NCI-H2196 (cell line): ENCODE measurements around the gene LAGE3.

Source experiments
- DNase-seq: peaks from one replicate; lab custom pipeline; 2025; ENCODE audit not compliant: unreplicated experiment; lab: John Stamatoyannopoulos, UW

Gene LAGE3

GRCh38 chrX:154477891-154478477 is 1.1 kb downstream of the LAGE3 start:
- DNase-seq: no peak

GRCh38 chrX:154476821-154477220 is 2.3 kb downstream of the LAGE3 start:
- no peak for DNase-seq

DNA sequence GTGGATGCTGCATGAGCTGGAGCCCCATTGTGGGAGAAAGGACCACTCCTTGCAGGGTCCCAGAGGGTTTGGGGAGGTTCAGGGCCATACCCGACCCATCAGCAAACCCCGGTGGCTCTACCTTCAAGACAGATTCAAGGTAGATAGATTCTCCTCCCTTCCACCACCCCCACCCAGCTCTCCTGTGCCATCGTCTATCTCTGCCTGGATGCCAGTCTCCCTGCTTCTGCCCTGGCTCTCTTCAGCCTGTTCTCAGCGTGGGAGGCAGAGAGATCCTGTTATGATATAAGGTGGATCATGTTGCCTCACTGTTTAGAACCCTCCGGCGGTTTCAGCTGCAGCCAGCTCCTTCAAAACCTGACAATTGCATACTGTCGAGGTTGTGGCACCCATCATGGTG is 5.4 kb downstream of the LAGE3 start:
- DNase-seq: no peak

DNA sequence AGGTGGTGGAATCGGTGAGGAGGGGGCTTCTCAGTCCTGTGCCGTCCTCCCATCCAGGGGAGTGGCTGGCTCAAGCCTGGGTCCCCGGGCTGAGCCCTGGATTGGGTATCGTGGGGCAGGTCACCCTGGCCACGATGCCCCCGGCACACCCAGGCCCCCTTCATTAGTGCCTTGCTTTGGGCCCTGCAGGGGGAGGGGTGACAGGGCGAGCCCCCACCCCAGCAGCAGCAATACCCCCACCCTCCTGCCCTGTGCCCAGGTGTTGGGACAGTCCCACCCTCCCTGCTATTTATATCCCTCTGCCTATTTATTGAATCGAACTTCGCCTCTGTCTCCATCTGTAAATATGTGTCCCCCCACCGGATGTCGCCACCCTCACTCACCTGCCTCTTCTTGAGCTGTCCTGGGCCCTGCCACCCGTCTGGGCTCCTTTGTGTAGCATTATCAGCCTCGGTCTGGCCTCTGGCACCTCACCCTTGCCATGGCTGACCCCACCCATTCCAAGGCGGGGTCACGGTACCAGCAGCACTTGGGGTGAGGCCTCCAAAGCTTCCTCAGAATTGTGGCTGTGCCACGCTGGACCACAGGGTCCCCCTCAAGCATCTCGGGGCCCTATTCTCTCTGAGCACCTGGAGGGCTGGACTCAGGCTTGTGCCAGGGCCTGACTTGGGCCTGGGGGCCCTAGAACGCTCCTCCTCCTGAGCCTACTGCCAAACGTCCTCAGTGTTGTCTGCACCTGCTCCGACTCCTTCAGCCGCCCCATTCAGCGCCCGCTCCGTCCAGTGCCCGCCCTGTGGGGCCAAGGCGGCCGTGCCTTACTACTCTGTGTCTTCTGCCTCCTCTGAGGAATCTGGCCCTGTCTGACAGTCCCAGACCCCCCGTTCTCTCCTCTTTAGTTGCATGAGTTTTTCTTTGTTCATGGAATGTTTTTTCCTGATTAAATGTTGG is 6.1 kb downstream of the LAGE3 start:
- no peak for DNase-seq

- no peak for DNase-seq
Measured at GRCh38 chrX:154471839-154472684, 7.0 kb downstream of the LAGE3 start.

- DNase-seq: no peak
Measured at GRCh38 chrX:154470914-154471568, 8.0 kb downstream of the LAGE3 start.

DNA sequence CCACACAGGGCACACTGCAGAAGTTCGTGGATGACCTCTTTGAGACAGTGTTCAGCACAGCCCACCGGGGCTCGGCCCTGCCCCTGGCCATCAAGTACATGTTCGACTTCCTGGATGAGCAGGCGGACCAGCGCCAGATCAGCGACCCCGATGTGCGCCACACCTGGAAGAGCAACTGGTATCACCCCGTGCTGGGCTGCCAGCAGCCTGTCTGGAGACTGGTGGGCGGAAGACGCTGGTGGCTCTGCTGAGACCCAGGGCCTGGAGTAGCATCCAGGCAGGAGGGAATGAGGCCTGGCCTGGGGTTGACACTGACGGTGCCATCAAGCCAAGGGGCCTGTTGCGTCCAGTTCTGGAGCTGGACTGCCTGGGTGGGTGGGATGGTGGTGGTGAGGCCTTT is 8.6 kb downstream of the LAGE3 start:
- DNase-seq: no peak

DNA sequence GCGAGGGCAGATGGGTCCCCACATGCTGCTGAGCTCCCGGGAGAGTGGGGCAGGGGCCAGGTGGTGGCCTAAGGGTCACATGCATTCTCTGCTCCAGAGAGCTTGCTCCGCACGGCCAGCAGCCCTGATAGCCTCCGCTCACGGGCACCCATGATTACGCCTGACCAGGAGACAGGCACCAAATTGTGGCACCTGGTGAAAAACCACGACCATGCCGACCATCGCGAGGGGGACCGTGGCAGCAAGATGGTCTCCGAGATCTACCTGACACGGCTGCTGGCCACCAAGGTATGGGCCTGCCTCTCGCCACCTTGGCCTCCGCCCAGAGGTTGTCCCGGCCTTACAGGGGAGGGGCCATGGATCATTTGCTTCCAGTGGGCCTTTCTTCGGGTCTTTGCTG is 9.2 kb downstream of the LAGE3 start:
- no peak for DNase-seq

DNA sequence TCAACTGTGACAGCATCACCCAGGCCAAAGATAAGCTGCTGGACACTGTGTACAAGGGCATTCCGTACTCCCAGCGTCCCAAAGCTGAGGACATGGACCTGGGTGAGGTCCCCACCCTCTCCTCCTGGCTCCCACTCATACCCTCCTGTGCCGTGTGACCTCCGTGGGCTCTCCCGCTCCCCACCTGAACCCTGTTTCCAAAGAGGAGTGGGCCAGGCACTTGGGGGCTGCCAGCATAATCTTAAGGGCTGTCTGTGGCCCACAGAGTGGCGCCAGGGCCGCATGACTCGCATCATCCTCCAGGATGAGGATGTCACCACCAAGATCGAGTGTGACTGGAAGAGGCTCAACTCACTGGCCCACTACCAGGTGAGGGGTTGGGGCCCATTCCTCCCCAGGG is 10.0 kb downstream of the LAGE3 start:
- DNase-seq: no peak

DNA sequence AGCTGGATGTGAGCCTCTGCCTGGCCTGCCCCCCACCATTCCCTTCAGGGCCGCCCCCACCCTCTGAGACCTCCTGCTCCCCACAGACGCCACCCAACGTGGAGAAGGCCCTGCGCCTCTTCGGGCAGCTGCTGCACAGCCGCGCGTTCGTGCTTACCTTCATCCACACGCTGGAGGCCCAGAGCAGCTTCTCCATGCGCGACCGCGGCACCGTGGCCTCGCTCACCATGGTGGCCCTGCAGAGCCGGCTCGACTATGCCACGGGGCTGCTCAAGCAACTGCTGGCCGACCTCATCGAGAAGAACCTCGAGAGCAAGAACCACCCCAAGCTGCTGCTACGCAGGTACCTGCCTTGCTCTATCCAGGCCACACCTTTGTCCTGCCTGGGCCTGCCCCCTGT is 10.9 kb downstream of the LAGE3 start:
- no peak for DNase-seq

- DNase-seq: no peak
Measured at GRCh38 chrX:154467556-154467955, 11.5 kb downstream of the LAGE3 start.

DNA sequence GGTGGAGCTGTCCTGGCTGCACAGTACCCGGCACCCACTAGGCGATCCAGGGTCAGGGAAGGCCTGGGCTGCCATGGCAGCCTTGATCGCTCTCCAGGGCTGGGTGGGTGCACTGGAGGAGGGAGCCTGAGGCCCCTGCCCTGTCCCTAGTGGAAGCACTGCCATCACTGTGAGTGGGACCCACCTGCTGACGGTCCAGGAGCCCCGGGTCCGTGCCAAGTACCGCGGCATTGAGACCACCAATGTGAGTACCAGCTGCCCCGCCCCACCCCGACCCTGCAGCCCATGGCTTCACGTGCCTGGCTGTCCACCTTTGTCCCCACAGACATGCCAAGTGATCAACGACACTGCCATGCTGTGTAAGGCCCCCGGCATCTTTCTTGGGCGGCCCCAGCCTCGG is 12.2 kb downstream of the LAGE3 start:
- DNase-seq: no peak

GRCh38 chrX:154466036-154466435 is 13.0 kb downstream of the LAGE3 start:
- no peak for DNase-seq

- DNase-seq: no peak
Measured at GRCh38 chrX:154465601-154466000, 13.5 kb downstream of the LAGE3 start.

DNA sequence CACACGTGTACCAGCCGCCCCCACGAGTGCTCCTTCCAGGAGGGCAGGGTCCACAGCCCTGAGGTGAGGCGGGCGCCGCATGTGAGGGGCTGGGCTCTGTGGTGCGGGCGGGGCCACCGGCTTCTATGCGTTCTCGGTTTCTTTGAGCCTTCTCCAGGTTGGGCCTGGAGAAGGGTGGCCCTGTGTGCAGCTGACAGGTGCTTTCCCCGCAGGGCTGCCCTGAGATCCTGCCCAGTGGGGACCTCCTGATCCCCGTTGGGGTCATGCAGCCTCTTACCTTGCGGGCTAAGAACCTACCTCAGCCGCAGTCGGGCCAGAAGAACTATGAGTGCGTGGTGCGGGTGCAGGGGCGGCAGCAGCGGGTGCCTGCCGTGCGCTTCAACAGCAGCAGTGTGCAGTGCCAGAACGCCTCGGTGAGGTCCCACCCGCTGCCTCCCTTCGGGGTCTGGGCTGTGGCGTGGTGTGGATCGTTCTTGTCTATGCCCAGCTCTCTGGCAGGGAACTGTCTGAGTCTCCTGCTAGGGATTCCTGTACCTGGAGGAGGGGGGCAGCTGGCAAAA is 14.2 kb downstream of the LAGE3 start:
- DNase-seq: no peak

DNA sequence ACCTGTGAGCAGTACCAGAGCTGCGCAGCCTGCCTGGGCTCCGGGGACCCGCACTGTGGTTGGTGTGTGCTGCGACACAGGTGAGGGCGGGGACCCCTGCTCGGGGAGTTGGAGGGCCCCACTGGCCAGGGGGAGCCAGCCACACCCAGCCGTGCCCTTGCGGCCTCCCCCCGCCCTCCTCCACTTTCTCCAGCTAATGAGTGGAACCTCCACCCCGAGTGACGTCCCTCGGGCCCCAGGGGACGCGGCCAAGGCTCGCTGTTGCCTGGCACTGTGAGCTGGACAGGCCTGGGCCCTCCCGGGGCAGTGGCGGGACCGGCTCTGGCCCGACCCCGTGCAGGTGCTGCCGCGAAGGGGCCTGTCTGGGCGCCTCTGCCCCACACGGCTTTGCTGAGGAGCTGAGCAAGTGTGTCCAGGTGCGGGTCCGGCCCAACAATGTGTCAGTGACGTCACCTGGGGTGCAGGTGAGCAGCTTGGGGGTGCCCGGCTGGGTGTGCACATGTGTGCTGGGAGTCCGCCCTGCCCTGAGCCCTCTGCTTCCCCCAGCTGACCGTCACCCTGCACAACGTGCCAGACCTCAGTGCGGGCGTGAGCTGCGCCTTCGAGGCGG is 15.4 kb downstream of the LAGE3 start:
- DNase-seq: no peak

- no peak for DNase-seq
Measured at GRCh38 chrX:154462396-154462795, 16.7 kb downstream of the LAGE3 start.

GRCh38 chrX:154460326-154460725 is 18.8 kb downstream of the LAGE3 start:
- DNase-seq: no peak

DNA sequence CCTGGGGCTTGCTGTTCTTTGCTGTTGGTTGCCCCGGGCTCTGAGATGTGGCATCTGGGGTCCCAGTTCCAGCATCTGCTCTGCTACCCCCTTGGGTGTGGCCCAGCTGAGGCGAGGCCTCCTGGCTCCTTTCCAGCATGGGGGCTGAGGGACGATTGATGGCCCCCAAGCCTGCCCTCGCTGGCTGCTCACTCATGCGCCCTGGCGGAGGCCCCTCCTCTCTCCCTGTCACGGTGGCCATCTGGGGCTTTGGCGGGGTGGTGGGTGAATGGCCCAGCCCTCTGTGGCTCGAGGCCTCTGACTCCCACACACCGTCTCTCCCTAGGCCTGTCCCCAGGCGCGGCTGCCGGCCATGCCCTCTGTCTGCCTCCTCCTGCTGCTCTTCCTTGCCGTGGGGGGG is 19.2 kb downstream of the LAGE3 start:
- DNase-seq: no peak
